Endothelial cell of umbilical vein (primary cell): ENCODE results near the gene LRRC71. TPM values are rescaled to one million over a fixed set of nuclear protein-coding genes. Genes with fewer than 3 reads are reported as not detected.

Source experiments
- BruUV-seq: library from RNA; stranded (reverse); fragments of 400-500 nt; replicated peaks from 2 replicates; lab custom pipeline; 2021; lab: Mats Ljungman, UMichigan
- CTCF ChIA-PET: fragments of 300-600, 350-600 bp; sonication (Branson Sonifier 250); formaldehyde crosslinking; loops from one replicate; lab custom pipeline; 2021; ENCODE audit warnings: antibody characterized with exemption, inconsistent platforms; lab: Charles Lee
- POLR2A ChIA-PET: fragments of 300-600, 350-600 bp; sonication (Branson Sonifier 250); formaldehyde crosslinking; loops from one replicate; lab custom pipeline; 2021; ENCODE audit warnings: antibody characterized with exemption, inconsistent platforms; lab: Charles Lee
- DNase-seq: peaks from one replicate; pipeline ENCODE4 v3.0.0-alpha.2; 2011; ENCODE audit warnings: low read depth, low spot score
- FAIRE-seq: peaks from 2 replicates; lab custom pipeline; 2011; peaks lifted over from hg19 to GRCh38; lab: Jason Lieb, UNC
- H2AFZ ChIP-seq: 2 replicates; pipeline ENCODE4 v1.6.0; 2012; ENCODE audit warnings: low read depth, low read length, control low read depth, inconsistent platforms
- H3K27ac ChIP-seq: 2 replicates; pipeline ENCODE4 v1.5.1; 2011; ENCODE audit warnings: low read depth, mild to moderate bottlenecking, control low read depth, low read length, moderate library complexity; ENCODE audit not compliant: insufficient read depth
- H3K27me3 ChIP-seq, 2 experiments: 2 replicates each; pipeline versions ENCODE4 v1.6.0 to v1.6.1; 2011; ENCODE audit warnings: low read length in 2 of 2, mixed read lengths in 1 of 2; ENCODE audit not compliant: control insufficient read depth in 2 of 2, insufficient read depth in 2 of 2
- H3K36me3 ChIP-seq, 2 experiments: 2 replicates in 1 of 2; 3 replicates in 1 of 2; pipeline ENCODE4 v1.5.1; 2011; ENCODE audit warnings: low read length in 2 of 2, mild to moderate bottlenecking in 1 of 2, moderate library complexity in 1 of 2; ENCODE audit not compliant: control insufficient read depth in 2 of 2, insufficient read depth in 2 of 2; ENCODE audit errors: extremely low read depth in 1 of 2
- H3K4me1 ChIP-seq: 3 replicates; pipeline ENCODE4 v1.5.1; 2011; ENCODE audit warnings: mild to moderate bottlenecking, low read length; ENCODE audit not compliant: control insufficient read depth, insufficient read depth; ENCODE audit errors: extremely low read depth
- H3K4me2 ChIP-seq: 2 replicates; pipeline ENCODE4 v1.6.1; 2011; ENCODE audit warnings: low read length, control low read depth, mixed read lengths; ENCODE audit not compliant: insufficient read depth
- H3K4me3 ChIP-seq, 3 experiments: fragments of 200-600 bp in 1 of 3; sonication (generic), shearing (Covaris generic) in 1 of 3; replicated peaks in 1 of 3; 2 replicates each; pipeline ENCODE4 v1.5.1; 2011 to 2016; ENCODE audit warnings: control low read depth in 3 of 3, low read length in 3 of 3, mild to moderate bottlenecking in 2 of 3, inconsistent platforms in 1 of 3, low read depth in 1 of 3, moderate library complexity in 1 of 3; ENCODE audit not compliant: insufficient read depth in 1 of 3
- H3K79me2 ChIP-seq: 2 replicates; pipeline ENCODE4 v1.6.0; 2012; ENCODE audit warnings: low read length, inconsistent platforms; ENCODE audit not compliant: control insufficient read depth, insufficient read depth
- H3K9ac ChIP-seq: replicated peaks from 2 replicates; pipeline ENCODE3; 2011; ENCODE audit warnings: low read length, control low read depth; ENCODE audit not compliant: insufficient read depth; ENCODE audit errors: extremely low read depth
- H3K9me1 ChIP-seq: replicated peaks from 3 replicates; pipeline ENCODE4 v1.6.0; 2011; ENCODE audit warnings: mild to moderate bottlenecking, low read length; ENCODE audit not compliant: control insufficient read depth, insufficient read depth; ENCODE audit errors: extremely low read depth
- H3K9me3 ChIP-seq: replicated peaks from 2 replicates; pipeline ENCODE4 v1.5.1; 2012; ENCODE audit warnings: low read length, inconsistent platforms; ENCODE audit not compliant: control insufficient read depth, insufficient read depth
- H4K20me1 ChIP-seq: replicated peaks from 2 replicates; pipeline ENCODE3; 2011; ENCODE audit warnings: mild to moderate bottlenecking, low read length; ENCODE audit not compliant: control insufficient read depth, insufficient read depth; ENCODE audit errors: extremely low read depth
- EZH2 ChIP-seq: IDR thresholded peaks from 2 replicates; pipeline ENCODE4 v1.6.1; 2012; ENCODE audit warnings: borderline replicate concordance, low read depth, mild to moderate bottlenecking, moderate library complexity, low read length, inconsistent platforms; ENCODE audit not compliant: severe bottlenecking
- FOS ChIP-seq: IDR thresholded peaks from 2 replicates; pipeline ENCODE4 v1.6.1; 2011; ENCODE audit warnings: mild to moderate bottlenecking, low read length, moderate library complexity, borderline replicate concordance; ENCODE audit not compliant: insufficient read depth
- GATA2 ChIP-seq: IDR thresholded peaks from 2 replicates; pipeline ENCODE4 v1.7.0; 2011; ENCODE audit warnings: low read depth, mild to moderate bottlenecking, moderate library complexity, mixed read lengths, low read length; ENCODE audit not compliant: insufficient read length, insufficient read depth
- JUN ChIP-seq: IDR thresholded peaks from 2 replicates; pipeline ENCODE4 v1.6.1; 2011; ENCODE audit warnings: borderline replicate concordance, low read depth; ENCODE audit not compliant: insufficient read length, insufficient read depth
- MAX ChIP-seq: IDR thresholded peaks from 2 replicates; pipeline ENCODE4 v1.6.1; 2011; ENCODE audit not compliant: insufficient read depth, insufficient read length
- MYC ChIP-seq: IDR thresholded peaks from one replicate; pipeline ENCODE4 v1.6.1; 2011; ENCODE audit warnings: mild to moderate bottlenecking, low read depth, low read length
- POLR2A ChIP-seq: IDR thresholded peaks from 2 replicates; pipeline ENCODE4 v1.6.1; 2012; ENCODE audit warnings: low read depth, mild to moderate bottlenecking, control low read depth, low read length
- POLR2AphosphoS5 ChIP-seq: IDR thresholded peaks from 2 replicates; pipeline ENCODE4 v1.6.1; 2012; ENCODE audit warnings: low read depth, mild to moderate bottlenecking, control low read depth, low read length, moderate library complexity; ENCODE audit not compliant: insufficient read depth
- dilution Hi-C: fragments of 300-500 bp; cut with MboI; formaldehyde crosslinking; loops from one replicate; pipeline ENCODE4 v1.15.0; 2019; ENCODE audit warnings: low sequenced_read_pairs; ENCODE audit not compliant: extremely low pct_ligation_motif_present
- intact Hi-C: fragments of 100-400 bp; cut with micrococcal nuclease; formaldehyde crosslinking; loops from one replicate; pipeline ENCODE4 v1.10.0; 2022
- polyA plus RNA-seq, 4 experiments: library from polyadenylated mRNA; depleted of rRNA in 3 of 4; stranded (reverse) in 3 of 4; unstranded in 1 of 4; fragments of >200 nt; gene quantifications; 2 replicates each; pipeline versions ENCODE4 v1.2.1 to v1.2.3, GENCODE V29; 2011 to 2012; ENCODE audit warnings: missing spikeins in 1 of 4
- total RNA-seq: library from RNA; stranded (reverse); gene quantifications from 2 replicates; pipeline ENCODE4 v1.2.3, GENCODE V29; 2021
- TF ChIP-seq, protein P1 (sequence below), 2 donors: IDR thresholded peaks; 1 replicate in 1 of 2; 2 replicates in 1 of 2; pipeline ENCODE4 v1.5.1; 2011; ENCODE audit warnings: low read length in 2 of 2, mild to moderate bottlenecking in 2 of 2, moderate library complexity in 2 of 2, control low read depth in 1 of 2, inconsistent platforms in 1 of 2, low read depth in 1 of 2; ENCODE audit not compliant: insufficient read depth in 1 of 2; ENCODE audit errors: extremely low read depth in 1 of 2

The LRRC71 gene
- total and polyA plus RNA-seq, 2 donors (not counting 3 experiments of a cell fraction or from before 2014, with no cell fraction given): 0.35 to 0.66 TPM

DNA sequence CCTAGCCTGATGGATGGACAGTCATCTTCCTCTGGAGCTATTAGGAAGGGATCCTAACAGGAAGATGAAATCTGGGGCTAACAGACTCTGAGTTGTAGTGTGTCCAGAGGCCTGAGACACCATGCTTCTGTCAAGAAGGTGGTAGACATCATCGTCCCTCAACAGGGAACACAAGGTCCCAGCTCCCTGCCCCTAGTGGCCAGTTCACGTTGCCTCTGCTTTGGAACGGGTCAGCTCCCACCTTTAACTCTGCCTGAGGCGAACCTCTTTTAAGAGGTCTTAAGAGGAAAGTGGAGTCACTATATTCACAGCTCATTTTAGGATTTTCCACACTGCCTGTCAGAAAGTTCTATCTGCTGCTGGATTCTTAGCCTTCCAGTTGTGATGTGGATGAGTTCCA, 28.3 kb downstream of the LRRC71 start:
- no peak for DNase-seq
- Histone ChIP-seq H3K9ac (no peak overlapping the region), H2AFZ (no peak overlapping the region), H3K4me3 (no peak overlapping the region), H3K79me2 (no peaks in the 10 kb centered on the region), H3K4me2 (no peak overlapping the region), H4K20me1 (no peaks in the 10 kb centered on the region), H3K4me1 (no peaks in the 10 kb centered on the region), H3K36me3 (peaks cover 13 to 46% of the 10 kb centered on the region in 2 experiments), H3K9me1 (no peaks in the 10 kb centered on the region), H3K27me3 (no peaks in the 10 kb centered on the region), H3K27ac (no peak overlapping the region), H3K9me3 (no peaks in the 10 kb centered on the region)
- no peak for FAIRE-seq
- intact Hi-C loops (no loop called here), dilution Hi-C loops (no loop called here)
- ChIA-PET CTCF (interaction anchor here (0.7 to 3.4 kb wide), 8 partner anchors 10 to 189 kb away, joined by 3 to 22 read pairs (median 4); partner anchors contain the start of gene ETV3), POLR2A (interaction anchor here (0.5 kb wide), 1 partner anchor 220 kb away, joined by 3 read pairs; the partner anchor contains the start of genes ISG20L2 and METTL25B)
- no peak for TF ChIP-seq POLR2A
- TF ChIP-seq, protein P1, sequence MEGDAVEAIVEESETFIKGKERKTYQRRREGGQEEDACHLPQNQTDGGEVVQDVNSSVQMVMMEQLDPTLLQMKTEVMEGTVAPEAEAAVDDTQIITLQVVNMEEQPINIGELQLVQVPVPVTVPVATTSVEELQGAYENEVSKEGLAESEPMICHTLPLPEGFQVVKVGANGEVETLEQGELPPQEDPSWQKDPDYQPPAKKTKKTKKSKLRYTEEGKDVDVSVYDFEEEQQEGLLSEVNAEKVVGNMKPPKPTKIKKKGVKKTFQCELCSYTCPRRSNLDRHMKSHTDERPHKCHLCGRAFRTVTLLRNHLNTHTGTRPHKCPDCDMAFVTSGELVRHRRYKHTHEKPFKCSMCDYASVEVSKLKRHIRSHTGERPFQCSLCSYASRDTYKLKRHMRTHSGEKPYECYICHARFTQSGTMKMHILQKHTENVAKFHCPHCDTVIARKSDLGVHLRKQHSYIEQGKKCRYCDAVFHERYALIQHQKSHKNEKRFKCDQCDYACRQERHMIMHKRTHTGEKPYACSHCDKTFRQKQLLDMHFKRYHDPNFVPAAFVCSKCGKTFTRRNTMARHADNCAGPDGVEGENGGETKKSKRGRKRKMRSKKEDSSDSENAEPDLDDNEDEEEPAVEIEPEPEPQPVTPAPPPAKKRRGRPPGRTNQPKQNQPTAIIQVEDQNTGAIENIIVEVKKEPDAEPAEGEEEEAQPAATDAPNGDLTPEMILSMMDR (IDR thresholded peaks at IDR 0.05; ENCODE audit: extremely low read depth in 1 of 2, insufficient read depth in 1 of 2, low read depth in 1 of 2, low read length in 2 of 2): peak; percentile 20 to 24
- BruUV-seq: no TSS peak

DNA sequence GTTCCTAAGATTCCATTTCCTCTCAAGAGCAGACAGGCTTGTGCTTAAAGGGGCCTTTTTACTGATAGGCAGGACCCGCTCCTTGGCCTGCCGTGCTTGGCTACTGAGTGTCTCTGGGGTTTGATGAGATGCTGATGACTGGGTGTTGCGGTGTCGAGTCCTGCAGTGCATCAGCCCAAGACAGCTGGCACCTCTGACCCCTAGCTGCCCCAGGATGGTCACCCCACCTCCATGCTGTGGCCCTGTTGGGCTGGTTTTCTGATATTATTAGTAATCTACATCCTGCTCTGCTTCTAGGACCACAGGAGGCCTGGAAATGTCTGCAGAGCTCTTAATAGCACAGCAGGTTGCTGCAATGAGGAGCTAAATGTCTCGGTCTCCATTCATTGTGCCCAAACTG, 28.7 kb downstream of the LRRC71 start:
- DNase-seq: no peak
- no peaks in the 10 kb centered on the region for H3K27me3 ChIP-seq
- no peaks in the 10 kb centered on the region for H3K9me3 ChIP-seq
- no peak for TF ChIP-seq POLR2A
- no peak for TF ChIP-seq JUN
- no peak for TF ChIP-seq POLR2AphosphoS5
- no peak for TF ChIP-seq FOS
- TF ChIP-seq, protein P1 (IDR thresholded peaks at IDR 0.05; ENCODE audit: extremely low read depth in 1 of 2, insufficient read depth in 1 of 2, low read depth in 1 of 2, low read length in 2 of 2): no peak
- TF ChIP-seq EZH2: no peak
- TF ChIP-seq MAX: no peak
- no peak for TF ChIP-seq GATA2
- TF ChIP-seq MYC: no peak
- no TSS peak for BruUV-seq
- ChIA-PET CTCF (interaction anchor here (0.7 to 3.4 kb wide), 7 partner anchors 9 to 189 kb away, joined by 3 to 22 read pairs (median 4); partner anchors contain the start of gene ETV3), POLR2A (no interaction called here)
- H3K27ac ChIP-seq: no peak overlapping the region
- no peaks in the 10 kb centered on the region for H3K79me2 ChIP-seq
- no peak overlapping the region for H3K4me2 ChIP-seq
- H4K20me1 ChIP-seq: no peaks in the 10 kb centered on the region
- peaks cover 13 to 43% of the 10 kb centered on the region in 2 experiments for H3K36me3 ChIP-seq
- H3K9ac ChIP-seq: no peak overlapping the region
- dilution Hi-C loops: no loop called here
- no peaks in the 10 kb centered on the region for H3K9me1 ChIP-seq
- intact Hi-C loops: no loop called here
- no peak for FAIRE-seq
- no peaks in the 10 kb centered on the region for H3K4me1 ChIP-seq
- H3K4me3 ChIP-seq: no peak overlapping the region
- no peak overlapping the region for H2AFZ ChIP-seq
